ENCODE data around the gene EEPD1.
"Not testable (repeated sequence)": the region's sequence is repeated elsewhere in the genome, so short reads cannot be mapped to it uniquely, and the experiment has no call there.

EEPD1 gene

DNA sequence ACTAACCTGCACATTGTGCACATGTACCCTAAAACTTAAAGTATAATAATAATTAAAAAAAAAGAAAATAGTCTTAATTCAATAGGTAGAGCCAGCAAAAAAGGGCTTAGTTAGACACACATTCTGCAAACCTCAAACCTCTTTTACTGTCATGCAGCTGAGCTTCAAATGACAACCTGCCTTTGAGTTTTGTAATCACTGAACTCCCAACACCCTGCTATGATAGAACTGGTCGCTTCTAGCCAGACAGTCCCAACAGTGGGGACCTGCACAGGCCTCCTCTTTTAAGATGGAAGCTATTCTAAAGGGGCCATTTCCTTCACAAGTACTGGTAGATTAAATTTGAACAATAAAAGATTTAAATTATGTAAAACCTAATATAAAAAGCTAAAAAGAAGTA lies 90.9 kb downstream of the EEPD1 start:
- in situ Hi-C loops (cut with HindIII; ENCODE audit: low sequenced_read_pairs) = not testable (repeated sequence)

DNA sequence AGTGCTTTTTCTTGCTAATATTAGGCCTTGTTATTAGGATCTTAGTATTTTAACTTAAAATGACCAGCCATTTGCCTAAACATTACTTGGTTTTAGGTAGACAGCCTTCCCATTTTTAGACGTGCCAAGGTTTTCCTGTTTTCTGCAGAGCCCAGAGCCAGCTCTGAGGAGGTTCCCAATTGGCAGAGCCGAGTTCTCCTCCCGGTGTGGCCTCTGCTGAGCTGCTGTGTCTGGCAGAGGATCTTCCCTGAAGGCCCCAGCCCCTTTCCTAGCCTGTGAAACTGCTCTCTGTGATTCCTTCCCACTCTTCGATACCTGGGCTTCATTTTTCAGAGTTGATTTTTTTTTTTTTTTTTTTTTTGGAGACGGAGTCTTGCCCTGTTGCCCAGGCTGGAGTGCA lies 91.4 kb downstream of the EEPD1 start:
- in situ Hi-C loops (cut with HindIII; ENCODE audit: low sequenced_read_pairs) = no loop called here

DNA sequence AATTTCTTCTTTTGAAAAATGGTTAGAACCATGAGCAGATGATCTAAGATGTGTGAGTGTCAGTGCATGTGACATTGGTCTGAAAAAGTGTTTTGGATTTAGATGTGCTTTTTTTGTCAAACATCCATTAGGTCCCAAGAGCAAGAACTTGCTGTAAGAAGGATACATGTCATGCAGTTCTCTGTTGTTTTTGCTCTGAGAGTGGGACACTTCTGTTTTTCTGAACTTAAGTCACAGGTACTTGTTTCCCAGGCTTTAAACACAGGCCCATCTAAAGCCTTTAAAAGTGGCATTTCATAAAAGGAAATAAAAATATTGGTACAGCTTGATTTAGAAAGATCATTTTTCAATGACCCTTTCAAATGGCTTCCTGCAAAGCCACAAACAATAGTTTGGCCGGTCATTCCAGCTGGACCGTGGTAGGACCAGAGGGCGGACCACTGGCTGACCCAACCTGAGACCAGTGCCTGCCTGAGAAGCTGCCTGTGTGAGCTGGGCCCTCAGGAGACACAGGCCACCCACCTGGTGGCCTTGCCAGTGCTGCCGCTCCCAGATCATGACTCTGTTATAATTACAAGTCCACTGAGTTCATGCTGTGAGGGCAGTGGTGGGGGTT lies 92.7 kb downstream of the EEPD1 start:
- in situ Hi-C loops (cut with HindIII; ENCODE audit: low sequenced_read_pairs) = no loop called here

DNA sequence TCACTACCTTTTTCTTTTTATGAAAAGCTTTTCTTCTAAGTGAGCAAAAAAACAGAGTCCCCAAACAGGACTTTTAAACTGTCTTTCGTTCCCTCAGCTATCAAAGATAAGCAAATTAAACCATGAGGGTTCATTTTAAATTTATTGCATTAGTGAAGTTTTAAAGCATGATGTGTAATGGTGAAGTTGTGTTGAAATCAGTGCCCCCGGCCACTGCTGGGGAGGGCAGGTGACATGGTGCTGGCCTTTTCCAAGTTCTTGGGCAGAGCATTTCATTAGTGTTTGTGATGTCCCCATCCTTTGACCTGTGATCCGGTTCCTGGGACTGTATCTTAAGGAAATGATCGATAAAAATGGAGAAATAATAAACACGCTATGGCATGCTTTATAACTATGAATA lies 96.0 kb downstream of the EEPD1 start:
- in situ Hi-C loops (cut with HindIII; ENCODE audit: low sequenced_read_pairs) = no loop called here

DNA sequence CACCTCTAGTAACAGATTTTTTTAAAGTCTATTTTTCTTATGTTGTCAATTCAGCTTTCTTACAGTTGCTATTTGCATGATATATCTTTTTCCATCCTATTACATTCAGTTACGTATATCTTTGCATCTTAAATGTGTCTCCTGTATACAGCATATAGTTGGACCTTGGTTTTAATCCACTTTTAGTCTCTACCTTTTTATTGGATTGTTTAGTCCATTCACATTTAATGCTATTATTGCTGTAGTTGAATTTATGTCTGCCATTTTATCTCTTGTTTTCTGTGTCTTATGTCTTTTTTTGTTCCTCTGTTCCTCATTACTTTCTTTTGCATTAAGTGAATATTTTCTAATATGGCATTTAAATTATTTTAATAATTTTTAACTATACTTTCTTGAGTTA lies 100.6 kb downstream of the EEPD1 start:
- in situ Hi-C loops (cut with HindIII; ENCODE audit: low sequenced_read_pairs) = loop anchor here (5.0 kb wide), 1 partner anchor 91 kb away; no protein-coding TSS in a partner anchor

DNA sequence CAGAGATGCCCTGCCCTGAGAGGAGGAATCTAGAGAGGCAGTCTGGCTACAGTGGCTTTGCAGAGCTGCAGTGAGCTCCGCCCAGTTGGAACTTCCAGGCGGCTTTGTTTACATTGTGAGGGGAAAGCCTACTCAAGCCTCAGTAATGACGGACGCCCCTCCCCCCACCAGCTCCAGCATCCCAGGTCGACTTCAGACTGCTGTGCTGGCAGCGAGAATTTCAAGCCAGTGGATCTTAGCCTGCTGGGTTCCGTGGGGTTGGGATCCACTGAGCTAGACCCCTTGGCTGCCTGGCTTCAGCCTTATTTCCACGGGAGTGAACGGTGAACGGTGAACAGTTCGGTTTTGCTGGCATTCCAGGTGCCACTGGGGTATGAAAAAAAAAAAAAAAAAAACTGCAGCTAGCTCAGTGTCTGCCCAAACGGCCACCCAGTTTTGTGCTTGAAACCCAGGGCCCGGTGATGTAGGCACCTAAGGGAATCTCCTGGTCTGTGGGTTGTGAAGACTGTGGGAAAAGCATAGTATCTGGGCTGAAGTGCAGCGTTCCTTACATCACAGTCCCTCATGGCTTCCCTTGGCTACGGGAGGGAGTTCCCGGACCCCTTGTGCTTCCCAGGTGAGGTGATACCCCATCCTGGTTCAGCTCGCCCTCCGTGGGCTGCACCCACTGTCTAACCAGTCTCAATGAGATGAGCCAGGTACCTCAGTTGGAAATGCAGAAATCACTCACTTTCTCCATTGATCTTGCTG lies 105.6 kb downstream of the EEPD1 start:
- in situ Hi-C loops (cut with HindIII; ENCODE audit: low sequenced_read_pairs) = not testable (repeated sequence)

- in situ Hi-C loops (cut with HindIII; ENCODE audit: low sequenced_read_pairs) = loop anchor here (5.0 kb wide), 1 partner anchor 58 kb away; no protein-coding TSS in a partner anchor
Observed at GRCh38 chr7:36260481-36260880, 107.4 kb downstream of the EEPD1 start.

DNA sequence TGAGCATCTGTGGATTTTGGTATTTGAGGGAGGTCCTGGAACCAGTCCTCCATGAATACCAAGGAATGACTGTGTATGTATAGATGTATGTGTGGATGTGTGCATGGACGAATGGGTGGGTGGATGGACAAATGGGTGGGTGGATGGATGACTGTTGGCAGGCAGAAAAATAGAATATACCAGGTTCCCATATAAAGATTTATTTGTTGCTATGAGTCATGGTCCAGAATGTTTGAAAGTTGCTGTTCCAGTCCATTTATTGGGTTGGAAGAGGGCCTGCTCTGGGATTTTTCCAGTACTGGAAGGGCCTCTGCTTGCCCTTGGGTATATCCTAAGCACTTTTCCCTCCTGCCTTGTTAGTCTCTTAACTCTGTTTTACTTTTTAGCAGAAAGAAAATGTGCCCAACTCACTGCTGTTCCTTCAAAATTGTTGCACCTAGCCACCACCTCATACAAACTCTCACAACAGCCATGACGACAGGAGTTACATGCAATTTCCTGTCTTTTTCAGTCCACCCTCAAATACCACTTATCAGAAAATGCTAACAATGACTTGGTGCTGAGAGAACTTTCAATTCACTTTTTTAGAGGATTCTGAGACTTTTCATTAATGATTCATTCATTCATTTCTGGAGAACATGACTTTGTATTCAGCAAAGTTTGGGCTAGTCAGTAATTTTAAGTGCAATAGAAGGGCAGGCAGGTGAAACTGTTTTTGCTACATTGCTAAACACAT lies 108.1 kb downstream of the EEPD1 start:
- in situ Hi-C loops (cut with HindIII; ENCODE audit: low sequenced_read_pairs) = loop anchor here (5.0 kb wide), 1 partner anchor 59 kb away; no protein-coding TSS in a partner anchor

GRCh38 chr7:36262309-36263094 lies 109.4 kb downstream of the EEPD1 start:
- in situ Hi-C loops (cut with HindIII; ENCODE audit: low sequenced_read_pairs) = loop anchor here (5.0 kb wide), 1 partner anchor 60 kb away; no protein-coding TSS in a partner anchor

DNA sequence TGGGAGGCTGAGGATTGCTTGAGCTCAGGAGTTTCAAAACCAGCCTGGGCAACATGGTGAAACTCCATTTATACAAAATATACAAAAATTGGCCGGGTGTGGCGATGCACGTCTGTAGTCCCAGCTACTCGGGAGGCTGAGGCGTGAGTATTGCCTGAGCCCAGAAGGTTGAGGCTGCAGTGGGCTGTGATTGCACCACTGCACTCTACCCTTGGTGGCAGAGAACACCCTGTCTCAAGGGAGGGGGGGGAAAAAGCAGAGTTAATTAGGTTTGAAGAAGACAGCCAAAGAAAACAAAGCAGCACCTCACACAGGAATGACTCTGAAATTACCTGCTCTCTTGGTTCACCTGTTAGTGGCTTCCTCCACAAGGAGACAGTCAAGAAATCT lies 110.0 kb downstream of the EEPD1 start:
- in situ Hi-C loops (cut with HindIII; ENCODE audit: low sequenced_read_pairs) = loop anchor here (5.0 kb wide), 1 partner anchor 61 kb away; no protein-coding TSS in a partner anchor

DNA sequence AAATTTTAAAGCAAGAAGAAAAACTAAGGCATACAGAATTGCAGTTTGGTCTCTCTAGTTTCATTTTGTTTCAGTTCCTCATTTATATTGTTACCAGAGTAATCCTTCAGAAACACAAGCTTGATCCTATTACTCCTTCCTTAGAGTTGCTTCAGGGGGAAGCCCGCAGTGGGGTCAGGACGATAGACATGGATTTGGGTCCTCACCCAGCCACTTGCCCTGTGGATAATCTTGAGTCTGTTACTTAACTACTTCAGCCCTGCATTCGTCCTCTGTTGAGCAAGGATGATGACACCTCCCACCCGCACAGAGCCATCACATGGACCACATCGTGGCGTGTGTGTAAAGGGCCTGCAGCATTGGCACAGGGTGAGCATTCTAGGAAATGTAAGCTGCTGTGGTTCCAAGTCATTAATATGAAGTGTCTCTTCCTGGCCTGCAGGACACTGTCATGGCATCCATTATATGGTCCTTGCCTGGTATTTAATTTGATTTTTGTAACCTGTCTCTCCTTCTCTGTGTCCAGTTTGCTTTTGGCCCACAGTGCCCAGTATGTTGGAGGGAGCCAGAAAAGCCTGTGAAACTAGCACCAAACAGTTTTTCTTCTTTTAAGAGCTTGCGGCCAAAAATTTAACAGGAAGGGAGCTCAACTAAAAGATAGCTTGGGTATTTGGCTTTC lies 111.2 kb downstream of the EEPD1 start:
- in situ Hi-C loops (cut with HindIII; ENCODE audit: low sequenced_read_pairs) = loop anchor here (5.0 kb wide), 1 partner anchor 62 kb away; no protein-coding TSS in a partner anchor

- in situ Hi-C loops (cut with HindIII; ENCODE audit: low sequenced_read_pairs) = loop anchor here (5.0 kb wide), 1 partner anchor 63 kb away; no protein-coding TSS in a partner anchor
Observed at GRCh38 chr7:36264913-36265516, 112.0 kb downstream of the EEPD1 start.

DNA sequence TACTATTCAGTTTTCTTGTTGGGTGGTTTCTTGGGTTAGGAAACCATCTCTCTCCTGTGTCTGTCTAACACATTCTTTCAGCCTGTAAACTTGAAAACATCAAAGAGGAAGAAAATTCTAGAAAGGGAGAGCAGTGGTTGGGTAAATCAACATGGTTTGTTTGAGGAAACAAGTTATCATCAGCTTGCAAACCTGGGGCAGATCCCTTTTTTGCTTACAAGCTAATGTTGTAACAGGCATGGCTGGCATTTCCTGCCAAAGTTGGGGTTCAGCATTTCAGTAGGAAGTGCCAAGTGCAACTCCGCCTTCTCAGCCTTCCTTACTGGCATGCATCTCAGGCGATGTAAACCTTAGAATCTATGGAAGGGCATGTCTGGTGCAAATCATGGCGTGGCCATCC lies 112.6 kb downstream of the EEPD1 start:
- in situ Hi-C loops (cut with HindIII; ENCODE audit: low sequenced_read_pairs) = no loop called here

DNA sequence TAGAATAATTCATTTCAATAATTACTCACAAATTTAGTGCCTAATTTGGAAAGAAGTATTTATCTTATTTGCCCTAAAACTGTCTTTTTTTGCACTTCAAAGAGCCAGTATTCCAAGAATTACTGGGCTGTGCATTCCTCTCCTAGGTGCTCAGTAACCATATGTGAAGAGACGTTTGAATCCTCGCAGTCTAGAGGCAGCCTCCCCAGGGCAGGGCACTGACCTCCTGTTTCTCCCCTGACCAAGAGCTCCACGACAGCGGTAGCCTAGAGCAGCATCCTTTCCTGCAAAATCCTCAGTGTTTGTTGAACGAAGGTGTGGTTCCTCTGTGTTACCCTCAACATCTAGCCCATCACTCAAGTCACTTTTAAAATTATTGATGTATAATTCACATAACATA lies 113.1 kb downstream of the EEPD1 start:
- in situ Hi-C loops (cut with HindIII; ENCODE audit: low sequenced_read_pairs) = no loop called here

DNA sequence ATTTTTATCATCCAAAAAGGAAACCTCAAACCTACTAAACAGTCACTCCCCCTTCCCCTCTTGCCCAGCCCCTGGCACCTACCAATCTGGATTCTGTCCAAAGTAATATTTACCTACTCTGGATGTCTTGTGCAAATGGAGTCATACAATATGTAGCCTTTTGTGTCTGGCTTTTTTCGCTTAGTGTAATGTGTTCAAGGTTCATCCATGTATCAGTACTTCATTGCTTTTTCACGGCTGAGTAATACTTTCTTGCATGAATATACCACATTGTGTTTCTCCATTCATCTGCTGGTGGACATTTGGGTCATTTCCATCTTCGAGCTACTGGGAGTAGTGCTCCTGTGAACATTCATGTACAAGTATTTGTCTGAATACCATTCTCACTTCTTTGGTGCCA lies 113.6 kb downstream of the EEPD1 start:
- in situ Hi-C loops (cut with HindIII; ENCODE audit: low sequenced_read_pairs) = no loop called here

- in situ Hi-C loops (cut with HindIII; ENCODE audit: low sequenced_read_pairs) = no loop called here
Observed at GRCh38 chr7:36272211-36272566, 119.1 kb downstream of the EEPD1 start.

DNA sequence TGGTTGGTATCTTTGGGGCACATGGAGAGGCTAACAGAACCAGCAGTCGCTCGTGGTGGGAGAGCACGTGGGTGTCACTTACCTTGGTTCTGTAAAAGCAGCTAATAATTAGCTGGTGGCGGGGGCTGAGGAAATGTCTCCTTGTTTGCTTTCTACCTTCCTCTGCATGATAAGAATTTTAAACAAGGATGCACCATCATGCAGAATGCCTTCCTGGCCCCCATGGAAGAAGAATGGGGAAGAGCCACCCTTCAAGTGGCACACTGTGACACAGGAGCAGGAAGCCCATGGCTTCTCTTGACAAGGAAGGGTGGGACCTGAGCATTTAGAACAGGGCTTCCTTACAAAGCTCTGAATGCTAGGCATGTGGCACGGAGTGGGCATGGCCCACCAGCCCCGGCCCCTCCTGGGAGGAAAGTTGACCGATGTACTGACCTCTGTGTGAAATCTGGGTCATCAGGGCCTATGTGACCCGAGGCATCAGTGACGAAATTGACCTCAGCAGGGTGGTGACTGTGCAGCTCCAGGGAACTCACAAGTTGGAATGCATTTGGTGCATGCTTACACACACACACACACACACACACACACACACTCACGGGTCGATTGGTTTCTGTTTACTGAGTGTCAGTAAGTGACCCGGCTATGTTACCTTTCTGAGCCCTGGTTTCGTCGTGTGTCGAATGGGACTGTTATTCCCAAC lies 119.7 kb downstream of the EEPD1 start:
- in situ Hi-C loops (cut with HindIII; ENCODE audit: low sequenced_read_pairs) = no loop called here

GRCh38 chr7:36273836-36274235 lies 120.8 kb downstream of the EEPD1 start:
- in situ Hi-C loops (cut with HindIII; ENCODE audit: low sequenced_read_pairs) = no loop called here

- in situ Hi-C loops (cut with HindIII; ENCODE audit: low sequenced_read_pairs) = no loop called here
Observed at GRCh38 chr7:36275735-36276284, 122.8 kb downstream of the EEPD1 start.
